Neural cell (in vitro differentiated cells): ENCODE results near the gene TBC1D3I.
"Not testable (repeated sequence)": the region's sequence is repeated elsewhere in the genome, so short reads cannot be mapped to it uniquely, and the experiment has no call there.

Experiments used
- CTCF ChIP-seq: fragments of 450-650 bp; IDR thresholded peaks from 2 replicates; pipeline ENCODE4 v1.5.1; 2014; ENCODE audit warnings: antibody characterized with exemption, mild to moderate bottlenecking, moderate library complexity; ENCODE audit not compliant: poor library complexity, severe bottlenecking
- EP300 ChIP-seq: fragments of 450-650 bp; conservative IDR thresholded peaks from 2 replicates; pipeline ENCODE4 v1.6.1; 2014; ENCODE audit warnings: antibody characterized with exemption, mild to moderate bottlenecking, moderate library complexity; ENCODE audit not compliant: poor library complexity, severe bottlenecking
- EZH2 ChIP-seq: fragments of 200-600, 300-800 bp; shearing (Covaris generic), sonication (generic); IDR thresholded peaks from 2 replicates; pipeline ENCODE4 v1.6.1; 2014; ENCODE audit warnings: antibody characterized with exemption, low read length, borderline replicate concordance, mild to moderate bottlenecking; ENCODE audit not compliant: insufficient read depth, poor library complexity, severe bottlenecking
- MXI1 ChIP-seq: fragments of 450-650 bp; conservative IDR thresholded peaks from 2 replicates; pipeline ENCODE4 v1.6.1; 2014; ENCODE audit warnings: antibody characterized with exemption, mild to moderate bottlenecking; ENCODE audit not compliant: poor library complexity, severe bottlenecking
- POLR2AphosphoS5 ChIP-seq: IDR thresholded peaks from 2 replicates; pipeline ENCODE4 v1.6.1; 2012
- RAD21 ChIP-seq: fragments of 450-650 bp; conservative IDR thresholded peaks from 2 replicates; pipeline ENCODE4 v1.6.1; 2014; ENCODE audit warnings: antibody characterized with exemption, mild to moderate bottlenecking, moderate library complexity
- REST ChIP-seq: IDR thresholded peaks from 2 replicates; pipeline ENCODE4 v1.6.1; 2012; ENCODE audit warnings: borderline replicate concordance
- SMC3 ChIP-seq: fragments of 450-650 bp; conservative IDR thresholded peaks from 2 replicates; pipeline ENCODE4 v1.6.1; 2014; ENCODE audit warnings: antibody characterized with exemption, mild to moderate bottlenecking, moderate library complexity; ENCODE audit not compliant: poor library complexity
- TAF1 ChIP-seq: IDR thresholded peaks from 2 replicates; pipeline ENCODE4 v1.6.1; 2012; ENCODE audit warnings: low read depth

- TF ChIP-seq CTCF, REST, POLR2AphosphoS5, TAF1, EP300, EZH2, SMC3, RAD21, MXI1: not testable (repeated sequence)
Measured at GRCh38 chr17:36295161-36295560, 30.8 kb upstream of the TBC1D3I start.
